ENCODE measurements around the gene CD28. TPM values are rescaled to one million over a fixed set of nuclear protein-coding genes. Genes with fewer than 3 reads are reported as not detected.

Gene CD28
- not detected in 2 replicates for total RNA-seq

DNA sequence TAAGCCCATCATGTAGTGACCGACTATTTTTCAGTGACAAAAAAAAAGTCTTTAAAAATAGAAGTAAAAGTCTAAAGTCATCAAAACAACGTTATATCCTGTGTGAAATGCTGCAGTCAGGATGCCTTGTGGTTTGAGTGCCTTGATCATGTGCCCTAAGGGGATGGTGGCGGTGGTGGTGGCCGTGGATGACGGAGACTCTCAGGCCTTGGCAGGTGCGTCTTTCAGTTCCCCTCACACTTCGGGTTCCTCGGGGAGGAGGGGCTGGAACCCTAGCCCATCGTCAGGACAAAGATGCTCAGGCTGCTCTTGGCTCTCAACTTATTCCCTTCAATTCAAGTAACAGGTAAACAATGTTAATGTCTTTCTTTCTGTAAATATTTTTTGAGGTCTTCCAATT lies at the start of gene CD28:
TSS of gene CD28 (plus strand) at position 237 of the 400 bp plus-strand sequence. CDS start at position 295, 58 bp downstream.
- no peak for DNase-seq (ENCODE audit: low read depth)

DNA sequence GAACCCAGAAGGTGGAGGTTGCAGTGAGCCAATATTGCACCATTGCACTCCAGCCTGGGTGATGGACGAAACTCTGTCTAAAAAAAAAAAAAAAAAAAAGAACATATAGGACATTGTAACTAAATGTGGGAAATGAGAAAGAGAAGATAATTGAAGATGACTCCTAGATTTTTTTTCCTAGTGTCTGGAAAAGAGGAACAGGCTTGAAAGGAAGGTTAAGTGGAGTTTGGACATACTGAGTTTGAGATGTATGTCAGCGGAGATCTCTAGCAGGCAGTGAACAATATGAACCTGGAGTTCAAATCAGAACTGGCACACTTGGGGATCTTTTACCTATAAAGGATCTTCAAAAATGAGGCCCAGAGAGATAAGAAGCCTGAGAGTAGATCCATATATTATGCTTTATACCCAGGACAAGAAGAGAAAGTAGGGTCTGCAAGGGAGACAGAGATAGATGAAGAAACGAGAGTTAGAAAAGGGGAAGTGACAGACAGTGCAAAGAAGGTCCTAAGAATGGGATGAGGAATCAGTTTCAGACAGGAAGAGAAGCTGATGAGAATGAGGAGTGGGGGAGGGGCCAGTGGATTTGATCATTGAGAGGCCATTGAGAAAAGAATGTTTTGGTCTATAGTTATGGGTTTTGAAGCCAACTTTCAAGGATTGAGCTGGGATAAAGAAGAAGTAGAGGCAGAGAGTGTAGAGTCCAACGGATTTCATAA lies 46.9 kb upstream of the CD28 start:
- DNase-seq (ENCODE audit: low read depth), result no peak

DNA sequence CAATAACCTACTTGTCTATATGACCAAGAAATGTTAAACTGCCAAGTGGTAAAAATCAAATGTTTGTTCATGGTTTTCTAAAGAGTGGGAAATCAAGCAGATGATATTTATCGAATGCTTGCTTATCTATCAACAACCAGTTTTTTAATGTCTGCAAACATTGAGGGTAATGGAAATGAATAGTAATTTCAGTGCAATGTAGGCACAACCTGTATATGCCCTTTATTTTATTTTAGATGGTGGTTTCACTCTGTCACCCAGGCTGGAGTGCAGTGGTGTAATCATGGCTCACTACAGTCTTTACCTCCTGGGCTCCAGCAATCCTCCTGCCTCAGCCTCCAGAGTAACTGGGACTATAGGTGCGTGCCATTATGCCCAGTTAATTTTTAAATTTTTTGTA lies 46.0 kb upstream of the CD28 start:
- DNase-seq (ENCODE audit: low read depth), result no peak

DNA sequence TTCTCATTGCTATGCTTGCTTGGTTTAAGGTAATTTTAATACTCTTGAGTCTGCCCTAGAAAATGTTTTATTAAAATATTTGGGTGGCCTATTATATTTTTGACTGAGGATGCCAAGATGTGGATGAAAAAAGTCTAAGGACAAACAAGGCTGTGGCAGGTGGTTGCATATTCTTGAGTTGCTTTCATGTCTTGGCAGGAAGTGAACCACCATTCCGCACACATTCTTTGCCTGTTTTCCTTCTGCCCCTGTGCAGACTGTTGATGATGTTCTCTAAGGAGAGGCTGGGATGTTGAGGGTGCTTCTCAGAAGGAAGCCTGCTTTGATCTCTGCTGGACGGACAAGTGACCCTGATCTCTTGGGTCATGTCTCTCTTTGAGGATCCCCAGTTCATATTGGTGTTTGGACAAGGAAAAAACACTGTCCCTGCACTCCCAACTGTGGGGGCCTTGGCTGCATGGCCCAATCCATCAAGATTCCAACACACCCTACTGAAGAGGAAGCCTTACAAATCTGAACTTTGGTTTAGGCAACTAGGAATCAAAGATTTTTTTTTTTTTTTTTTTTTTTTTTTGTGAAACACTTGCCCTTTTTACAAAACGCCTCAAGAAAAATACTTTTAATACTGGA lies 45.0 kb upstream of the CD28 start:
- DNase-seq (ENCODE audit: low read depth), result no peak

DNA sequence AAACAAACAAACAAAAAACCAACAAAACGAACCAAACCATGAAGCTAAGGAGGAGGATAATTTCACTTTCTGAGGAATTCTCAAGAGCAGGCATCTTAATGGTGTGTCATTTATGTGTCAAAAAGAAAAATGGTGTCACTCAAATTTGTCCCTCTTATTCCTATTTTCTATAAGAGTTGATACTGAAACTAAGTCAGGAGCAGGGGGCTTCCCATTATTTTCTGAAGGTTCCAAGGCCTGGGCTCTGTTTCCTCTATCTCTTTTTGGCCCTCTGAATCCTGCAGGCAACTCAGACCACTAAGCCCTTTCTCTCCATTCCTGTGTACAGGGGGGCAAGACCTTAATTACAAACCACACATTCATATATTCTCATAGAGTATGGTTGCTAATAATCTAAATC lies 44.0 kb upstream of the CD28 start:
- no peak for DNase-seq (ENCODE audit: low read depth)

DNA sequence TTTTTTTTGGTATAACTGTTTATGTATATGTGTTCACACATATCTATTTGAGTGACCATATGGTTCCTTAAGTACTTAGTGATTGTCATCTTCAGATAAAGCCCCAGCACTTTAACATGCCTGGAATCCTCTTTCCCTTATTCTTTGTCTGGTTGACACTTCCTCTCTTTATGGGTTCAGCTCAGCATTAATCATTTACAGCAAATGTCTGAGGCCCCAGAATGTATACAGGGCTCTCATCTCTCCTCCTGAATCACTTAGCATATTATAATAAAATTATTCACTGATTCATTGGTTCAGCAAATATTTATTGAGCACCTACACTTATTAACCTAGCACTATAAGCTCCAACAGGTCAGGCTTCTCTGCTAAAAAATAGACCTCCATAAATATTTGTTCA lies 43.5 kb upstream of the CD28 start:
- no peak for DNase-seq (ENCODE audit: low read depth)

DNA sequence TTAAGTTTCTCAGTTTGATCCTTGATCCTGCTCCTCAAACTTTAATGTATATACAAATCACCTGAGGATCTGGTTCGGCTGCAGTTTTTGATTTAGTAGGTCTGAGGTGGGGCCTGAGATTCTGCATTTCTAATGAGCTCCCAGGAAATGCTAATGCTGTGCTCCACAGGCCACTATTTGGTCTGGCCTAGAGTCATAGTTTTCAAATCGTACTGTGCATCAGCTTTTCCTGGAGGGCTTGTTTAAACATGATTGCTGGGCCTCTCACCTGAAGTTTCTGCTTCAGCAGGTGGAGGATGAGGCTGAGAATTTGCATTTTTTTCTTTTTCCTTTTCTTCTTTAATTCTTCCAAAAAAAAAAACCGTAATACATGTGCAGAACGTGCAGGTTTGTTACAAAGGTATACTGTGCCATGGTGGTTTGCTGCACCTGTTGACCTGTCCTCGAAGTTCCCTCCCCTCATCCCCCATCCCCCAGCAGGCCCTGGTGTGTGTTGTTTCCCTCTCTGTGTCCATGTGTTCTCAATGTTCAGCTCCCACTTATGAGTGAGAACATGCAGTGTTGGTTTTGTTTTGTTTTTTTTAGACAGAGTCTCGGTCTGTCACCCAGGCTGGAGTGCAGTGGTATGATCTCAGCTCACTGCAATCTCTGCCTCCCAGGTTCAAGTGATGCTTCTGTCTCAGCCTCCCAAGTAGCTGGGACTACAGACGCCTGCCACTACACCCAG lies 42.2 kb upstream of the CD28 start:
- no peak for DNase-seq (ENCODE audit: low read depth)

DNA sequence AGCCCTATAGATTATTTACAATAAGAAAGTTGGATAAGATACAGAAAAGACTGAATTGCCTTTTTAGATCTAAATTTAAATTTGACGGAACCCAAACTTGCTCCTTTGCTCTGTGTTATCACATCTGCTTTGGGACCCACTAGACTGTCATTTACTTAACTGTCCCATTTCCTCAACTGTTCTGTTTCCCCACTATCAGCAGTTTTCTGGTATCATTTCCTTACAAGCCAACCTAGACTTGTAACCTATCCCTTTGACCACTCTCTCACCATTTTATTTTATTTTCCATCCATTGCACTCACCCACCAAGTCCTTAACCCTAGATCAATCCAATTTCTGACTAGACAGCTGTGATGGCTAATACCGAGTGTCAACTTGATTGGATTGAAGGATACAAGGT lies 38.6 kb upstream of the CD28 start:
- no peak for DNase-seq (ENCODE audit: low read depth)

DNA sequence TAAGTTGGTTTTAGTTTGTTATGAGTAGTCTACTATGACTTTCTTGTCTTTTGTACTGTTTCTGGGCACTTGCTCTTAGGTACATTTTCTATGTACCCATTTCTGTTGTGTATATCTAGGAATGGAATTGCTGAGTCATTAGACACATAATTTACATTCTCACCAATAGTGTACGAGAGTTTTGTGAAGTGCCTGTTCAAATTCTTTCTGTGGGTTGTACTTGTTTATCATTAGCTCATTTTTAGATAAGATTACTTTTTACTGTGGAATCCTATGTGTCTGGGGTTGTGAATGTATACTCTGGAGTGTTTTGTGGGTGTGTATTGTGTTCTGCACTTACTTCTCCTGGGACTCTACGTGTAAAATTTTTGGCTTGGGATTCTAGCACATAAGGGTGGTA lies 36.6 kb upstream of the CD28 start:
- peak; percentile 27 for DNase-seq (ENCODE audit: low read depth)

DNA sequence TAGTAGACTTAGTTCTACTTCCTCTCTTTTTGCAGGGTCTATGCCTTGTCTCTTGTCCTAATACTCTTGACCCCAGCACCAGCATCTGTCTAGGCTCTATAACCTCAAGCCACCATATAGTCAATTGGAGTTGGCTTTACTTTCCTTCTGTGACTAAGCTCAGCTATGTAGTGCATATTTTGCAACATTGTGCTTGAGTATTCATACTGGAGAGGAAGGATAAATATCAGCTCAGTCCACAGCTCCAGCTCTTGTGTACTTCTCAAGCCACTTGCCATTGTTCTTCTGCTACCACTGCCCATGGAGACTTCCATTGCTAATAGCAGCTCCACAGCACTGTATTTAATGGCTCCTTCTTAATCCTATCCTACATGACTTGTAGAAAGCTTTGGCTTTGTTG lies 35.5 kb upstream of the CD28 start:
- DNase-seq (ENCODE audit: low read depth), result no peak

DNA sequence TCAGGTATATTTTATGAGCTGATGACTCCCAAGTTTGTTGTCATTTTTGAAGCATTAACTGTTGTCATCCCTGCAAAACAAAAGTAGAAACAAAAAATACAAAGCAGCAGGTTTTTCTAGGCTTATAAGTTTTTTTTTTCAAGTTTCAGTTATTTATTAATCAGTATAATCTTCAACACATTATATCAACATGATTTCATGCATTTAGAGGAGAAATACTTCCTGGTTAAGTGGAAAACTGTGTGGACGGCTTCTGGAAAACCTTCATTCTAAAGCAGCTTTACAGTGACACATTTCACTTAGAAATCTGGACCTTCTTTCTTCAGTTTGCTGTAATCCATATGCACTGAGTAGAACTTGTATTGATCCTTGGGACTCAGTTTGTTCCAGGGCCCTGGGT lies 34.6 kb upstream of the CD28 start:
- no peak for DNase-seq (ENCODE audit: low read depth)

DNA sequence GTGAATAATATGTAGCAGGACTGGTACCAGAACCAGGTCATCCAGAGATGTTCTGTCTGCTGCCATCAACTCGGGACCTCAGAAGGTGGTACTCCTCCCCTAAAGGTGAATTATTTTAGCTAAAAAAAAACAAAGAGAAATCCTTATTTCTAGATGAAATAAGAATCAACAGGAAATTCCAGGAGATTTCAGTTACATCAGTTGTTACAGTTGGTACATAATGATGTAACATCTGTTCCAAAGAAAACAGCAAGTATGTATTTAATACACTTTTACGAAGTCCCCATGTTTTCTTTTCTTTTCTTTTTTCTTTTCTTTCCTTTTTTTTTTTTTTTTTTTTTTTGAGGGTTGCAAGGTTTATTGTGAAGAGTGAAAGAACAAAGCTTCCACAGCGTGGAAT lies 33.6 kb upstream of the CD28 start:
- no peak for DNase-seq (ENCODE audit: low read depth)

DNA sequence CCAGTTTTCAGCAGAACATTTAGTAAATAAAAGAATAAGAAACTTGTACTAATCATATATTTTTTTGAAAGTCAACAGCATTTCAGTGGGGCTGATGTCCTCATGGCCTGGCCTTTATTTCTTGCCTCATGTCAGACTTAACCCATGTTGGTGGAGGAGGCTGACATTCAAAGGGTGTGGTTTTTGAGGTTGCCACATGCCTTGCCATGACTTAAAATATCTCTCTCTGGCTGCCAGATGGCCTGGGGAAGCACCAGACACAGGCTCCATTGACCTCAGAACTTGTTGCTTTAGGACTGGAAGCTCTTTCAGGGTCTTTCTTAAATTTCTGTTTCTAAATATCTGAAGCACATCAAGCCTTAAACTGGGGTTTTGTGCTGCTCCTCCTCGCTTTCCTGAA lies 32.5 kb upstream of the CD28 start:
- no peak for DNase-seq (ENCODE audit: low read depth)

DNA sequence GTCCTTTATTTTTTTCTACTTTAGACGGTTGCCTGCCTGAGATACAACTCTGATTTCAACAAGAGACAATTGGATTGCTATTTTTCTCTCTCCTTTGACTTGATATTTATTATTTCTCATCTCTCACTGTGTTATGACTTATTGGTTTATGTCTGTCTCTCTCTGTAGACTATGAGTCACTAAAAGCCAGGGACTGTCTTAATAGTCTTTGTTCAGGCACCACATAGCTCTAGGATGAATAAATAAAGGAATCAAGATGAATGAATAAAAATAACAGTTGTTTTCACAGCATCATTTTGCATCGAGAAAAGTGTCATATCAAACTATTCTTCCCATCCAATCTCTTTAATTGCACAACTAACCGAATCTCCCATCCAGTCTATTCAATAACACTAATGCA lies 31.4 kb upstream of the CD28 start:
- DNase-seq (ENCODE audit: low read depth), result no peak

DNA sequence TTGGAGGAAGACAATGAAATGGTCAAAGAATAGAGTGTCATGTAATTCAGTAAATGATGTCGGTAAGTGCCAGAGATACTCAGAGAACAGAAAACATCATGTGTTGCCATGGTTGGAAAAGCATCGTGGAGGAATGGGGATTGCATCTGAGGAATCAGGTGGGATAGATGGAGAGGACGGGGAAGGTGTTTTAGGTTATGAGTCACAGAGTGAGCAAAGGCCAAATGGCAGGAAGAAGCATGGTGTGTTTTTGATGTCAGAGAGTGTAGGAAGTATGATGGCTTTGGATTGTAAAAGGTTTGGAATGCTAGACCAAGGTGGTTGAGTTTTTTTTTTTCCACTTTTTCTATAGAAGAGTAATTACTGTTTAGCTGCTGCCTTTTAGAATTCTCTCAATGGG lies 27.5 kb upstream of the CD28 start:
- DNase-seq (ENCODE audit: low read depth), result peak; percentile 30

DNA sequence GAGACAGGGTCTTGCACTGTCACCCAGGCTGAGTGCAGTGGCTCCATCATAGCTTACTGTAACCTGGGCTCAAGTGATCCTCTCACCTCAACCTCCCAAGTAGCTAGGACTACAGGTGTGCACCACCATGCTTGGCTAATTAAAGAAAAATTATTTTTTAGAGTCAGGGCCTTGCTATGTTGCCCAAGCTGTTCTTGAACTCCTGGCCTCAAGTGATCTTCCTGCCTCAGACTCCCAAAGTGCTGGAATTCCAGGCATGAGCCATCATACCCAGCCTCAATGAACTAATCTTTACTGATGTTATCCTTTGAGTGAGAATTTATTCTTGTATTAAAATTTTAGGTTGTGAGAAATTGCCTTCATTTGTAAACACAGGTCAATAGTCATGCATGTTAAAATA lies 27.0 kb upstream of the CD28 start:
- no peak for DNase-seq (ENCODE audit: low read depth)

DNA sequence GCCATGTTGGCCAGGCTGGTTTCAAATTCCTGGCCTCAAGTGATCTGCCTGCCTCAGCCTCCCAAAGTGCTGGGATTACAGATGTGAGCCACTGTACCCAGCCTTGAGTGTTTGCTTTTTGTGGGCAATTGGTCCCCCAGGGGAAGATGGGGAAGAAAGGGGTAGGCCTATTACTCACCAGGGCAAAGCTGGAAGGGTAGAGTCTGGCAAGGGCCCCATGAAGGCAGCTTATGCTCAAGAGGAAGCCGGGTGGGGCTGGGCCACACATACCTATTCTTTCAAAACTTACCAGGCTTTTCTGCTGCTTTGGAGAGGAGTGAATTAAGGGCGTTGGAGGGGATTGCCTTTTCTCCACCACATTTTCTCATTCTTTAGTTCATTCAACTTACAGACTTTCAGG lies 24.5 kb upstream of the CD28 start:
- no peak for DNase-seq (ENCODE audit: low read depth)

DNA sequence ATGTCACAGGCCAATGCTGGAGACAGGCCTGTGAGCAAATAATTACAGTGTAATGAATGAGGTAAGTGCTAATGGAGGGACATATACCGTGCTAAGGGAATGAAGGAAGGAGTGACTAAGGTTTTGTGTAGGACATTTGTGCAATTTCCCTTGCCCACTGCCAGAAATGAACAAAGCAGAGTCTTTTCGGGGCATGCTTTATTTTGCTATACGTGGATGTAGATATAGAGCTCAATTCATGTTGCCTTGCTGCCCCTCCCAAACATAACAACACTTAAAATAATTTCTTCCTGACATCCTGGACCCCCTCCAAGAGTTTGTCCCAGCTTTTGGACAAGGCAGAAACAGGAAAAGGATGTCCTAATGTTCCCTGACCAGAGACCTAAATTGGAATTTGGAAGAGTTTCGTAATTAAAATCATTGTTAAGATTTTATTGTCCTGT lies 23.7 kb upstream of the CD28 start:
- DNase-seq (ENCODE audit: low read depth), result peak; percentile 48

DNA sequence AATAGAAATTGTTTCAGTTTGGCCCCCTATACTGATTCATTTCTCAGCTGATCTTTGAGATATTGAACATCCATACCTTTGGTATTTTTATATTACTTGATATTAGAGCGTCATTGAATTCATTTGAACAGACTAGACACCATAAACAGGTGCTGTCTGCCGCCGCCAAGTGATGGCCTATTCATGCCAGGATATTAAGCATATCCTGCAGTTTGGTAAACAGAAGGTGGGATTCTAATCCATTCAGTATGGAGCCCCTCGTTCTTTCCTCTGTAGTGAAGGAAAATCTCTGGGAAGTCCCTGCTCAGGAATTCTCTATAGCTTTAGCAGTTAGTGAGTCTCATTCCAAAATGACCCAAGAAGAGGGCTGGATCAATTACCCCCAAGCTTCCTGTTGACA lies 23.0 kb upstream of the CD28 start:
- no peak for DNase-seq (ENCODE audit: low read depth)

DNA sequence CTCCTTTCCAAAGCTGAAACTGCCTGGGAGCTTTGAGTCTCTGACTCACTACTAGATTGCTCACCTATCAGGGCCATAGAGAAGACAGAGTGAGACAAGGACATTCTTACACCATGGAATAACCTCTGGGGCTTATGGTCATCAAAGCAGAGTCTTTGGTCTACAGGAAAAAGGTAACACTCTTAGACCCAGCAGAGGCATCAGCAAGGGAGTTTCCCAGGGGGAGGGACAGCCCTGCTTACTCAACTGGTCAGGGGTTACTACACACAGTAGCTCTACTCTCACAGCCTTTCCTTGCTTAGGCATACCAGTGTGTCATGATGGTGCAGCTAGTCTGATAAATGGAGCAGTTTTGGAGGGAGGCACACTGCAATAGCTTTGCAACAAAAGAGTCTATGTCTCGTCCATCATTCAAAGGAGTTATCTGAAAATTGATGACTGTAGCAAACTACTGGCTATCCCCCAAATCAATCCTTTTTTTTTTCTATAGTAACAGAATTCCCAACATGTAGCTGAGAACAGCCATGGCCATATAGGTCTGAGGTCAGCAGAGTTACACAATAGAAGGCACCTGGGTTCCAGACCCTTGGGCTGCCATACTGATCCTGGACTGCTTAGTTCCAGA lies 22.4 kb upstream of the CD28 start:
- peak; percentile 97 for DNase-seq (ENCODE audit: low read depth)

DNA sequence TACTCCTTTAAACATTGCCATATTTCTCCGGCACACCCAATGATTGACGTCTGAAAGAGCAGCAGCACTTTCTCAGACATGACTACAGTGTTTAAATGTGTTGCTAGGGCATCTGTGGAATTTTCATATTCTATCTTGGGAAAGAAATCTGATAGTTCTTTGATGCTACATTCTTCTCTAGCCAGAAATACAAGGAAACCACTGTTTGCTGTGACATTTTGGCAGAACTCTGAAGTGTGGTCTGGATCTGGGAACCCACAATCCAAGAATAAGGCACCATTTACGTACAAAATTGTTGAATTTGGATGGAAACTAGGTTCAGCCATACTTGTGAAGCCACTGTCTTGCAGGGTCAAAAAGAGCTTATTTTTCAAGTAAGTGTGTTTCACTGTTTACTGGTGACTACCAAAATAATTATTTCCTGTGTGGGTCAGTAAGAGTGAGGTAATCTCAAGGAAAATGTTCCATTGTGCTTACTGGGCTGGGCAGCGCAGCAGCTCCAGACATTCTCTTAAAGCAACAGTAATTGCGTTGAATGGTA lies 21.3 kb upstream of the CD28 start:
- peak; percentile 83 for DNase-seq (ENCODE audit: low read depth)

DNA sequence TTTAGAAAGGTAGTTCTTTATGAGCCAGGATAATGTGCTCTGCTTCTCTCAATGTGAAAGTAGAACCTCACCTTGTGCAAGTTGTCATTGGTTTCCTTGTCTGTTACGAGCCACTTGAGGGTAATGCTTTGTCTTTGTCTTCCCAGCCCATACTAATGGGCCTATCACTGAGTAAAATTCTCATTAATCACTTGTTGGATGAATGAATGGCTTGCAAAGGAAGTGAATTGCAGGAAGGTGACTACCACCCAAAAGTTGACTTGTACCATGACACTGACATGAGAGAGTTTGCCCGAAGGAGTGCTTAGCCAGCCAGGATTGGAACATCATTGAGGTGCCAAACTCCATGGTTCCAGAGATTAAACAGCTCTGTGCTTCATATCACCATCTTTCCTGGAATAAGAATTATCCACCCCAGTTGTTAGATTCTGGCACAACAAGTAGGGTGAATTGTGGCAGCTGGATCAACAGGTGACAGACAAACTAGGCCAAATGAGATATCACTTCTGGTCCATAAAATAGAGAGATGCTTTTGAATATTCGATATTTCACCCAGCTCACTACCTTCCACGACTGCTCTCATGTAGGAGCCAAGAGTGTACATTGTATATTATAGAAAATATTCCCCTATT lies 20.5 kb upstream of the CD28 start:
- DNase-seq (ENCODE audit: low read depth), result no peak
